GM19193 (cell line): ENCODE measurements around the gene DBT.

ENCODE experiments used
- POLR2A ChIP-seq: IDR thresholded peaks from 4 replicates; pipeline ENCODE4 v1.6.1; 2011; ENCODE audit not compliant: insufficient read depth, insufficient read length; ENCODE audit errors: extremely low read depth

Gene DBT

DNA sequence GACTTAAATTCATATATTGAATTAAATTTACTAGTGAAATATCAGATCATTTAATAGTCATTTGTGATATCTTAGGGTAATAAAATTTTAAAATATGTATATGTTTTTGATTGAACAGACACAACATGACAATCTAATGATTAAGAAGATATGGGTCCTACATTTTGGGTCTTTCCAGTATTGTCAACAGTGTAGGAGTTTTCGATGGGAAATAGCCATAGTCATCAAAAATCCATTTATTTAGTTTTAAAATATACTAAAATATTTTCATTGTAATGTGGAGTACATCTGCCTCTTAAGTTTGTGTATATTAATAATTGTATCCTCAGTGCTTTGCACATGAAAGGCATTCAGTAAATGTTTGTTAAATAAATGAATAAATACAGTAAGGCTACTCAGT is 102.7 kb downstream of the DBT start:
- no peak for TF ChIP-seq POLR2A

DNA sequence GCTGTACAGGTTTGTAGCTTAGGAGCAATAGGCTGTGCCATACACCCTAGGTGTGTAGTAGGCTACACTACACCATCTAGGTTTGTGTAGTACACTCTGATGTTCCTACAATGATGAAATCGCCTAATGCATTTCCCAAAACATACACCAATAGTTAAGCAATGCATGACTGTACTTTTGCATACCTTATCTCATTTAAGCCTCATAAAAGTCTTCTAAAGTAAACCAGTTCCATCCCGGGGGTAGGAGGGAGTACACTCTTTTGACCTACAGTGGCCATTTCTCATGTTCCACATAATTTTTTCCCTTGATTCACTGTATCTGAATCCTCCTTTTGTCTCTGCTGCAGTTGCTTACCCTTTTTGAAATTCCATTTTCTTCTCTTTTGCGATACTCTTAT is 104.5 kb downstream of the DBT start:
- no peak for TF ChIP-seq POLR2A

DNA sequence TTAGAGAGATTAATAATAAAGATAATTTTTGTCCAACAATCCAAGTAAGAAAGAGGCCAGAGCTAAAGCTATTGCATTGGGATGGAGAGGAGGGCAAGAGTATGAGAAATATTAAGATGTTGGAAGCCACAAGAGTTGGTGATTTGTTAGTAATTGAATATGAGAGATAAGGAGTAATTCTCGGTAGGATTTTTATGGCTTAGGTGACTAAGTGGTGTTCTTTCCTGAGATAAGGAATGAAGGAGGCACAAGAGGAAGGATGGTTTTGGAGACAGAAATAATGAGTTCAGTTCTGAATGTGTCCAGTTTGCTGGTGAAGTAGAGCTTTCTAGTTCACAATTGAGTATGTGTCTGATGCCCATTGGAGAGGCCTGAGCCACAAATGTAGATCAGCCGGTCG is 107.3 kb downstream of the DBT start:
- no peak for TF ChIP-seq POLR2A

DNA sequence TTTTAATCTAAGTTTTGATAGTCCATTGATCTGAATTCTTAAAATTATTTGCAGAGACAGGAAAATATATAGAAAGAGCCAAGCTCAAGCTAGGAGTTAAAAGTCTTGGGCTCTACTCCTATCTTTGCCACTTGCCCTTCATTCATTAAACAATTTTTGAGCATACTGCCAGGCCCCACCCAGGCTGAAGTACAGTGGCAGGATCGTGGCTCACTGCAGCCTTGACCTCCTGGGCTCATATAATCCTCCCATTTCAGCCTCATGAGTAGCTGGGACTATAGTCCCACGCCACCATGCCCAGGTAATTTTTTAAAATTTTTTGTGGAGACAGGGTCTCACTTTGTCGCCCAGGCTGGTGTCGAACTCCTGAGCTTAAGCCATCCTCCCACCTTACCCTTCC is 108.4 kb downstream of the DBT start:
- no peak for TF ChIP-seq POLR2A

DNA sequence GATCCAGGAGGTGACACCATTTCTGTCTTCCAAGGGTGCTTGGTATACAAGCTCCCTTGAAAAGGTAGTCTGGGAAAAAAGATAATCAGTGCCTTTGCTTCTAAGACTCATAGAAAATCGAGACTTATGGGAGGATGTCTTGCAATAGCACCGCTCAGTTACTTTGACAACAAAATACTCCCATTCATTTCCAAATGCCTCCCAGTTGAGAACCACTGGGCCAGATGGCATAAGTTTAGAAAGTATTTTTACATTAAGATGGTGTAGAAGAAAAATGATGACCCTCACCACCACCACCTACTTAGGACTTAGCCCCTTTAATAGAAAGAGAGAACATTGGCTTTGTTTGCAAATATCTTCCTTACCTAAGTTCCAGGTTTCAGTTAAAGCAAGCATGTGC is 112.0 kb downstream of the DBT start:
- TF ChIP-seq POLR2A: no peak
